HG02884 (cell line): ENCODE measurements around the gene CMYA5.

Experiments used
- ATAC-seq: cut with Tn5 transposase; IDR thresholded peaks from one replicate; pipeline ENCODE4 v1.9.1; 2021; ENCODE audit warnings: mild to moderate bottlenecking, moderate library complexity; ENCODE audit not compliant: unreplicated experiment

Gene CMYA5

DNA sequence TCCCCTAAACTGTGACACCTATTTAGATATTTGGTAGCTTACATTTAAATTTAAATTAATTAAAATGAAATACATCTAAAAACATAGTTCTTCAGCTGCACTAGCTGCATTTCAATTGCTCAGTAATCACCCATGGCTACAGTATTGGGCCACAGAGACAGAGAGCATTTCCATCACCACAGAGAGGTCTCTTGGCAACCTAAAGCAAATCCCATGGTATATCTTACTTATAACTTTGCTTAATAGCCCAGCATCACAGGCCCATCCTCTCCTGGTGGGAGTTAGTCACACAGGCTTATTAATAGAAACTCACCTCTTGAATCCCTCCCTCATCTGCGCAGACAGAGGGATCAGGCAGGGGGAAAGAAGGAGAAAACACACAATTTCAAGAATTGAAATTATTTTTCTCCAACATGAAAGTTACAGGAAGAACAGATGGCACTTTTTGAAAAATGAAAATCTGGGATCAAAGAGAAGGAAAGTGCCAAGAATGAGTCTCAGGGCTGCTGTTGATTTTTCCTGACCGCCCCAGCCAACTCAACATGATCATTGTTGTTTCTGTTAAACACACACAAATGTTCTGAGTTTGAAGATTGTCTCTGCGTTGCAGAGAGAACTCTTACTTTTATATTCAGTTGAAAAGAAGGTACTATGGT, 144.6 kb downstream of the CMYA5 start:
- ATAC-seq = no peak

GRCh38 chr5:79834754-79835714, 145.4 kb downstream of the CMYA5 start:
- no peak for ATAC-seq

DNA sequence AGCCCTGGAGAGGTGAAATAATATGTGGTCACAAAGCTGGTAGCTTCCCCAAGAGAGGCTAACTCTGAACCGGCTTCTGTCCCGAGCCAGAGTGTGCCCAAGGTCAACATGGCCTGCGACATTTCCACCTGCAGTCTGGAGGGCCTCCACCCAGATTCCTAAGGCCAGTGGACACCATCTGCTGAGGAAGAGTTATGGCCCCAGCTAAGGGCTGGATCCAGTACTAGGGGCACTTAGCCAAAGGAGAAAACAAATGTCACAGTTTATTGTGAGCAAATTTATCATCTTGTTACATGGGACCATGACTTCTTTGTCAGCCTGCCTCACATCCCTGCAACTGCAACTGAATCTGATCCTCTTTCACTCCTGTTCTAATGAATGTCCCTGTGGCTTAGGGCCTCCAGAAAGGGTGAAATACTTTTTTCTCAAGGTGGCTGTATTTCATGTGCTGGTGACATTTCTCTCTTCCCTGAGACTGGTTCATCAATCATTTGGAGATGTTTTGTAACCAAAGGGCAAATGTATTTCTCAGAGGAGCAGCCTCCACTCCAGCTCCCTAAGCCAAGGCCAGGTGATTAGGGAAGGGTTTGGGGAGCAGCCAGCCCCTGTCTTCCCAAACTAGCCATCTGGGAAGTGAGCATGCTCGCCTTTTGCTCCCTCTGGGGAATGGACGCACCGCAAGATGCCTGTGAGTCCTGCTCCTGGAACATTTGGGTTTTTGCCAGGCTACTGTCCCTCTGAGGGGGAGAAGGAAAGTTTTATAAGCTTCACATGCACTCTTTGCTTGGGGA, 148.3 kb downstream of the CMYA5 start:
- ATAC-seq = no peak

DNA sequence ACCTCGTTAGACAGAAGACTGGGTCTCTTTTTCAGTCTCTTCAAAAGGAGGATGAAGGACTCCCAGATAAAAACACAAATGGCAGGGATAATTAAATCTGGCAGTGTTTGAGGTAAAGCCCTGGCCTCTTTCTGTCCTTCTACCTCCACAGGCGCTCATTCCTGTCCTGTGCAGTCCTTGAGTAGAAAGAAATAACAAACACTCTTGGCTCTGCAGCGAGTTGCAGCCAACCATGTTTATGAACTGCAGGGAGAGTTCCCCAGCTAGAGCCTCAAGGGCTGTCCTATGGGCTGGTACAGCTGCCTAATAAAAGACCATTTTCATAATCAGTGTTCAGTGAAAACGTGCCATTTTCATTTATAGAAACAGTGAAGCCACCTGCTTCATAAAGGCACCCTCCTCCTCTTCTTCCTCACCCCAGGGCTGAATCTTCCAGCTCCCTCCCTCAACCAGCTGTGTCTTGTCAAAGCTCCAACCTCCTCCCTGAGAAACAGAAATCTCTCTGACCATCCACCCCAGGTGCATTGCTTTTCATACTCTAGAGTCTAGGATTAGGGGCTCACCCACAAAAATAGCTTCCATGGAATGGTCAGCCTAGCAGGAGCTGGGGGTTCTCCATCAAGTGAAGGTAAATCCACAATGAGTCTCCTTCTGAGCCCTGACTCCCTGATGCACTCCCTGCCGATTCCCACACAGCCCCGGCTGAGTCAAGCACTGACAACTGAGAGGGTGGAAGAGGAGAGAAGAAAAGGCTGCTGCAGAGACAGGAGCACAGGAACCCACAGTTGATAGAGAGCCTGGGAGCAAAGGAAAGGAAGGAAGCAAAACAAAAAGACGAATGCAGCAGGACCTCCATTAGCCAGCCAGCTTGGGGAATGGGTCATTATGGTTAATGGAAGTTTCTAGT, 150.7 kb downstream of the CMYA5 start:
- ATAC-seq = no peak

GRCh38 chr5:79841172-79841571, 151.5 kb downstream of the CMYA5 start:
- ATAC-seq = no peak

- no peak for ATAC-seq
Measured at GRCh38 chr5:79842006-79842881, 152.6 kb downstream of the CMYA5 start.

- no peak for ATAC-seq
Measured at GRCh38 chr5:79842991-79843390, 153.4 kb downstream of the CMYA5 start.

DNA sequence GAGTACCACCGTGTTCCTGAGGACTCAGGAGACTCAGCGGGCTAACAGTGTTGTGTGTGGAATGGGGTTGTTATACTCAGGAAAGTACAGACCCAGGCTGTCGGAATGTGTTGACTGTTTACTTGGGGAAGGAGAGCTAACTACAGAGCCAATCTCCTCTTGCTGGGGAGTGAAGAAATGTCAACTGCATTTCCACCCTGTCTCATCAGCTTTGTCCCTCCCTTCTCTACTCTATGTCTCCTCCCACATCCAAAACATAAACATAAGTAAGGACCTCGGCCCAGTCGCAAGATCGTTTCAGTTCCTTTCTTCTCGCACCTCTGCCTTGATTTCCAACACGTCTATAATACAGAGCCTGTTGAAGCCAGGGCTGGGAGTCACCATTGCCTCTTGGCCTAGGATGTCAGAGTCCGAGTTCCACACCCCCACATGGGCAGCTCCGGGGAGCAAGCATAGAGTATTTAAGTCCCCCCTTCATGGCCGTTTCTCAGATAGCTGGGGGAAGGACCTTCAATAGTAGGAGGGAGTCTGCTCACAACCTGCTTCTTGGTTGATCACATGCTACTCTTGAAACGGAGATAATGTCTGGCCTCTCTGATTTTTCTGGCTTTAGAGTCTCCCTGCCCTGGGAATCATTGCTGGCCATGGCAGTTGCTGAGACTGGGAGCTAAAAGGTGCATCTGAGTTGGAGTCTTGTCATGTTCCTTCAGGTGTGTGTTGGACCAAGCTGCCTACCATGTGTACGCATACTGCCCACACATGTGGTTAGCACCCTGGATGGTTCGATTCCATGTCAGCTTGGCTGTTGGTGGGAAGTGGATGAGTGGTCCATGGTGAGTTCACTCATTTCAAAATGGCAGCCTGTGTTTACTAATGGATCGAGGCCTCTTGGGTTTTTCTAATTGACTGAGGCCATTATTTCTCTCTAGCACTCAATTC, 154.1 kb downstream of the CMYA5 start:
- ATAC-seq = no peak

DNA sequence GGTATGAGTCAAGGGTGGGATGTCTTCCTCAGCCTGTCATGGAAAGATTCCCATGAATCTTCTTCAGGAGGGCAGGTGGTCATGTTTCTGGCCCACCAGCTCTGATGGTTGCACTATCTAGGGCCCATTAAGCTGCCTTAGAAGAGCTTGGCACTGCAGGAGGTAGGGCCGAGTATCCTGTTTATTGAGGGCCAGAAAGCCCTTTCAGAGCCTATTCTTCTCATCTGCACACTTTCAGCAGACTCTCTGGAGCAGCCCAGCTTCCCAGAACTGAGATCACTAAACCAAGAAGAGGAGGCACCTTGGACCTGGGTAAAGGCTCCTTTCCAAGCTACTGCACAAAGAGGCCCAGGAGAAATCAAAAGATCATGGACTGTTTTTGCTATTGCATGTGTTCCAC, 154.9 kb downstream of the CMYA5 start:
- ATAC-seq = no peak

- ATAC-seq = no peak
Measured at GRCh38 chr5:79845448-79846197, 156.0 kb downstream of the CMYA5 start.

DNA sequence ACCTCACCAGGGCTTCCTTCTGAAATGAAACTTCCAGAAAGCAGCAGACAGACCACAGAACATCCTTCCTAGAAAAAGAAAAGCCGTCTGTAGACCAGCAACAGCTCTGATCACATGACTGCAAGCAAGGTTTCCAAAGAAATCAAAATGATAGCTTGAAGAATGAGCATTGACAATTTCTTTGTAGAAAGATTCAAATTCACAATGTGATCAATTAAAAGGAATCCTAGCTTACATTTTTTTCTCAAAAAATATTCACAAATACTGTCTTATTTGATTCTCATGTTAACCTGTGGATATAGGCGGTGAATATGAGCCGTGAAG, 156.5 kb downstream of the CMYA5 start:
- ATAC-seq = no peak

DNA sequence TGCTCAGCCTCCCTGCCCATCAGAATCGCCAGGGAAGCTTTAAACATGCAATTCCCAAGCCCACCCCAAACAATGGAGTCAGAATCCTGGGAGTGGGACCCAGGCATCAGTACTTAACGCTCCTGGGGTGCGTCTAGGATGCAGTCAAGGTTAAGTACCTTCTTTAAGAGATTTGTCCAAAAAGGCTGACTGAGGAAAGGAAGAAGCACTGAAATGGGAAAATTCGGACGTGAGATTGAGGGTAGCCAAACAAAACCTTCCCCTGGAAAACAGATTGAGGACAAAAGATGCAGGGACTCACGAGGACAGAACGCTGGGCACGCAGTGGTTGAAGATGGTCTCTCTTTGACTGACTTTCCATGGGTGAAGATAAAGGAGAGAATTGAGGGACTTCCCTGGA, 157.9 kb downstream of the CMYA5 start:
- ATAC-seq = no peak

GRCh38 chr5:79849061-79849460, 159.4 kb downstream of the CMYA5 start:
- no peak for ATAC-seq
